Measurements from ENCODE around the gene KDR. TPM values are rescaled to one million over a fixed set of nuclear protein-coding genes. Genes with fewer than 3 reads are reported as not detected.

KDR gene
- total RNA-seq, 2 experiments from 2014 or later, result not detected

- no peak for DNase-seq
- H3K4me3 Mint-ChIP-seq, result no peak overlapping the region
- H3K27ac Mint-ChIP-seq, result no peak overlapping the region
- POLR2A ChIA-PET, result no interaction called here
- no peaks in the 10 kb centered on the region for H3K9me3 Mint-ChIP-seq
- H3K4me1 Mint-ChIP-seq (ENCODE audit: low read depth), result no peaks in the 10 kb centered on the region
- CTCF ChIA-PET, result no interaction called here
- H3K27me3 Mint-ChIP-seq, result no peaks in the 10 kb centered on the region
- intact Hi-C loops (cut with micrococcal nuclease), result no loop called here
- H3K36me3 Mint-ChIP-seq, result no peaks in the 10 kb centered on the region
These were observed 93.2 kb downstream of the KDR start for GRCh38 chr4:55032179-55032578.

GRCh38 chr4:55031158-55031557, 94.2 kb downstream of the KDR start:
- intact Hi-C loops (cut with micrococcal nuclease), result no loop called here
- no peak overlapping the region for H3K27ac Mint-ChIP-seq
- ChIA-PET CTCF (no interaction called here), POLR2A (no interaction called here)
- no peaks in the 10 kb centered on the region for H3K27me3 Mint-ChIP-seq
- no peak for DNase-seq
- no peaks in the 10 kb centered on the region for H3K9me3 Mint-ChIP-seq
- no peaks in the 10 kb centered on the region for H3K4me1 Mint-ChIP-seq (ENCODE audit: low read depth)
- H3K4me3 Mint-ChIP-seq, result no peak overlapping the region
- H3K36me3 Mint-ChIP-seq, result no peaks in the 10 kb centered on the region

- ChIA-PET POLR2A (no interaction called here), CTCF (no interaction called here)
- DNase-seq, result no peak
- no peaks in the 10 kb centered on the region for H3K27me3 Mint-ChIP-seq
- no peak overlapping the region for H3K4me3 Mint-ChIP-seq
- H3K27ac Mint-ChIP-seq, result no peak overlapping the region
- no peaks in the 10 kb centered on the region for H3K9me3 Mint-ChIP-seq
- intact Hi-C loops (cut with micrococcal nuclease), result no loop called here
- H3K36me3 Mint-ChIP-seq, result no peaks in the 10 kb centered on the region
- H3K4me1 Mint-ChIP-seq (ENCODE audit: low read depth), result no peaks in the 10 kb centered on the region
These were observed 94.8 kb downstream of the KDR start for GRCh38 chr4:55030589-55030988.

- Mint-ChIP-seq H3K27me3 (no peaks in the 10 kb centered on the region), H3K9me3 (no peaks in the 10 kb centered on the region), H3K4me1 (ENCODE audit: low read depth) (no peaks in the 10 kb centered on the region), H3K4me3 (no peak overlapping the region), H3K36me3 (no peaks in the 10 kb centered on the region), H3K27ac (no peak overlapping the region)
- intact Hi-C loops (cut with micrococcal nuclease), result no loop called here
- DNase-seq, result no peak
- CTCF ChIA-PET, result no interaction called here
- POLR2A ChIA-PET, result no interaction called here
These were observed 95.4 kb downstream of the KDR start for GRCh38 chr4:55029821-55030503.

GRCh38 chr4:55029321-55029720, 96.1 kb downstream of the KDR start:
- DNase-seq, result no peak
- Mint-ChIP-seq H3K27ac (no peak overlapping the region), H3K4me3 (no peak overlapping the region), H3K9me3 (no peaks in the 10 kb centered on the region), H3K4me1 (ENCODE audit: low read depth) (no peaks in the 10 kb centered on the region), H3K27me3 (no peaks in the 10 kb centered on the region), H3K36me3 (no peaks in the 10 kb centered on the region)
- CTCF ChIA-PET, result no interaction called here
- POLR2A ChIA-PET, result no interaction called here
- intact Hi-C loops (cut with micrococcal nuclease), result no loop called here

Other genes with a start within 250 kb of the KDR start
- gene SRD5A3, start 220.6 kb upstream of the KDR start, total RNA-seq, result 10 to 100 TPM; 19.2 to 19.7 TPM

All from activated CD4-positive, alpha-beta memory T cell treated with anti-CD3 and anti-CD28 coated beads for 36 hours (primary cell).